GM13977 (cell line): ENCODE data around the gene ULK4.

ENCODE experiments used
- DNase-seq: peaks from one replicate; pipeline ENCODE4 v3.0.0; 2012; ENCODE audit warnings: low spot score
- CTCF ChIP-seq: IDR thresholded peaks from 2 replicates; pipeline ENCODE4 v1.5.1; 2012; ENCODE audit warnings: mild to moderate bottlenecking, control low read depth; ENCODE audit not compliant: insufficient read depth; ENCODE audit errors: extremely low read depth, missing control alignments
- in situ Hi-C: fragments of 300-500 bp; cut with MboI; formaldehyde crosslinking; loops from one replicate; pipeline ENCODE4 v1.12.0; 2022; ENCODE audit warnings: low sequenced_read_pairs, low pct_unique_long_range_greater_than_20kb, mixed read lengths, inconsistent platforms; ENCODE audit not compliant: unreplicated experiment

ULK4 gene

GRCh38 chr3:41592753-41593510 is 369.0 kb downstream of the ULK4 start:
- TF ChIP-seq CTCF, result no peak
- in situ Hi-C loops, result no loop called here
- DNase-seq, result no peak

- DNase-seq, result no peak
- TF ChIP-seq CTCF, result no peak
- in situ Hi-C loops, result no loop called here
Measured at GRCh38 chr3:41583014-41583413, 378.9 kb downstream of the ULK4 start.

GRCh38 chr3:41581700-41582099 is 380.2 kb downstream of the ULK4 start:
- in situ Hi-C loops, result no loop called here
- no peak for TF ChIP-seq CTCF
- DNase-seq, result peak; percentile 75

- in situ Hi-C loops, result no loop called here
- TF ChIP-seq CTCF, result no peak
- DNase-seq, result no peak
Measured at GRCh38 chr3:41580274-41580959, 381.5 kb downstream of the ULK4 start.

- in situ Hi-C loops, result no loop called here
- no peak for DNase-seq
- TF ChIP-seq CTCF, result no peak
Measured at GRCh38 chr3:41579861-41580260, 382.0 kb downstream of the ULK4 start.

- no peak for TF ChIP-seq CTCF
- in situ Hi-C loops, result no loop called here
- no peak for DNase-seq
Measured at GRCh38 chr3:41578798-41579197, 383.1 kb downstream of the ULK4 start.
